ENCODE data around the gene SRRD. TPM values are rescaled to one million over a fixed set of nuclear protein-coding genes. Genes with fewer than 3 reads are reported as not detected.

The SRRD gene
- total RNA-seq, 4 donors from 2014 or later, result 11.2 to 16.3 (median 14.1) TPM

DNA sequence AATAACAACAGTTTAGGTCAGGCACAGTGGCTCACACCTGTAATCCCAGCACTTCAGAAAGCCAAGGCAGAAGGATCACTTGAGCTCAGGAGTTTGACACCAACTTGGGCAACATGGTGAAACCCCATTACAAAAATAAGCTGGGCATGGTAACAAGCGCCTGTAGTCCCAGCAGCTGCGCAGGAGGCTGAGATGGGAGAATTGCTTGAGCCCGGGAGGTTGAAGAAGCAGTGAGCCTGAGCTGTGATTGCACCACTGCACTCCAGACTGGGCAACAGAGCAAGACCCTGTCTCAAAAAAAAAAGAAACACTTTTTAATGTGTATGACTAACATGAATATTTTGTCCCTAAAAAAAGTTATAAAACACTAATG is 53.1 kb downstream of the SRRD start:
- H3K4me1 ChIP-seq, result peaks cover 15% of the 10 kb centered on the region
- H3K27me3 ChIP-seq, result no peaks in the 10 kb centered on the region
- H3K27ac ChIP-seq, result no peak overlapping the region
- 100% methylated on average over 3 of the region's 3 CpGs for whole genome bisulfite sequencing
- no peak for DNase-seq (ENCODE audit: low spot score in 2 of 2)
- peaks cover 49% of the 10 kb centered on the region for H3K36me3 ChIP-seq
- H3K9me3 ChIP-seq, result no peaks in the 10 kb centered on the region
- TF ChIP-seq, protein P1, sequence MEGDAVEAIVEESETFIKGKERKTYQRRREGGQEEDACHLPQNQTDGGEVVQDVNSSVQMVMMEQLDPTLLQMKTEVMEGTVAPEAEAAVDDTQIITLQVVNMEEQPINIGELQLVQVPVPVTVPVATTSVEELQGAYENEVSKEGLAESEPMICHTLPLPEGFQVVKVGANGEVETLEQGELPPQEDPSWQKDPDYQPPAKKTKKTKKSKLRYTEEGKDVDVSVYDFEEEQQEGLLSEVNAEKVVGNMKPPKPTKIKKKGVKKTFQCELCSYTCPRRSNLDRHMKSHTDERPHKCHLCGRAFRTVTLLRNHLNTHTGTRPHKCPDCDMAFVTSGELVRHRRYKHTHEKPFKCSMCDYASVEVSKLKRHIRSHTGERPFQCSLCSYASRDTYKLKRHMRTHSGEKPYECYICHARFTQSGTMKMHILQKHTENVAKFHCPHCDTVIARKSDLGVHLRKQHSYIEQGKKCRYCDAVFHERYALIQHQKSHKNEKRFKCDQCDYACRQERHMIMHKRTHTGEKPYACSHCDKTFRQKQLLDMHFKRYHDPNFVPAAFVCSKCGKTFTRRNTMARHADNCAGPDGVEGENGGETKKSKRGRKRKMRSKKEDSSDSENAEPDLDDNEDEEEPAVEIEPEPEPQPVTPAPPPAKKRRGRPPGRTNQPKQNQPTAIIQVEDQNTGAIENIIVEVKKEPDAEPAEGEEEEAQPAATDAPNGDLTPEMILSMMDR (IDR thresholded peaks at IDR 0.05), result no peak
- TF ChIP-seq EP300 (IDR thresholded peaks at IDR 0.05) (no peak), POLR2A (IDR thresholded peaks at IDR 0.05) (no peak), POLR2AphosphoS5 (IDR thresholded peaks at IDR 0.05) (no peak)
- H3K4me3 ChIP-seq, result no peak overlapping the region

DNA sequence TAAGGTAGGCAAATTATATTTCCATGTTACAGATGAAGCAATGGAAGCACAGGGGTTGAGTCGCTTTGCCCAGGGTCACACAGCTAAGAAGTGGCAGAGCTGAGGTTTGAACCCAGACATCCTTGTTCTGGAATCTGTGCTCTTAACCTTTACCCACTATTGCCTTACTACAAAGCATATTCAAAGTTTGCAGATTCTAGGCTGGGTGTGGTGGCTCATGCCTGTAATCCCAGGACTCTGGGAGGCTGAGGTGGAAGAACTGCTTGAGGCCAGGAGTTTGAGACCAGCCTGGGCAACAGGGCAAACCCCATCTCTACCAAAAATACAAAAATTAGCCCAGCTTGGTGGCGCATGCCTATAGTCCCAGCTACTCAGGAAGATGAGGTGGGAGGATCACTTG is 56.4 kb downstream of the SRRD start:
- no peak overlapping the region for H3K27ac ChIP-seq
- H3K9me3 ChIP-seq, result no peaks in the 10 kb centered on the region
- no peak for DNase-seq (ENCODE audit: low spot score in 2 of 2)
- TF ChIP-seq POLR2A (IDR thresholded peaks at IDR 0.05) (no peak), EP300 (IDR thresholded peaks at IDR 0.05) (no peak)
- TF ChIP-seq, protein P1 (IDR thresholded peaks at IDR 0.05), result no peak
- WGBS, result 94% methylated on average over 2 of the region's 2 CpGs
- H3K4me1 ChIP-seq, result peaks cover 6% of the 10 kb centered on the region
- peaks cover 54% of the 10 kb centered on the region for H3K36me3 ChIP-seq
- no peaks in the 10 kb centered on the region for H3K27me3 ChIP-seq
- H3K4me3 ChIP-seq, result no peak overlapping the region

DNA sequence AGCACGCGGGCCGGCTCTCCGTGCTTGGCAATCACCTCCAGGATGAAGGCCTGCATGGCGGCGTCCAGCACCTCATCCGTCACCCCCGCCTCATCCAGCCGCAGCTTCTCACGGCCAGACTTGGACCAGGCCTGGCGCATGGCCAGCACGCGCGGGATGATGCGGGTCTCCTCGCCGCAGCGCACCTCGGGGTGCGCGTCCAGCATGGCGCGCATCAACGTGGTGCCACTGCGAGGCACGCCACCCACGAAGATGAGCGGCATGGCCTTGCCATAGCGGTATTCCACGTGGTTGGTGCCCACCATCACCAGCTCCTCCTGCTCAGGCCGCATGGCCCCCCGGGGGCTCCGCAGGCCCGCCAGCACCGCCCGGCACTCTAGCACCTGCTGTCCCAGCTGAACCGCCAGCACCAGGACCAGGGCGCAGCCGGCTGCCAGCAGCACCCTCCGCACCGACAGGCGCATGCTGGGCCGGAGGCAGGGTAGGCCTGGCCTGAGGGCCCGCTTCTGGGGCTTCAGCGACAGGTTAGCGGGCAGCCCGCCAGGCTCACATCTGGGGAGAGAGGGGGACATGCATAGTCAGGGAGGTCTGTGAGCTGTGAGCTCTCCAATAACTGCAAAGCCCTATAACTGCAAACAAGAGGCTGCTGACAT is 57.6 kb downstream of the SRRD start:
- WGBS, result 70% methylated on average over 2 of the region's 47 CpGs

DNA sequence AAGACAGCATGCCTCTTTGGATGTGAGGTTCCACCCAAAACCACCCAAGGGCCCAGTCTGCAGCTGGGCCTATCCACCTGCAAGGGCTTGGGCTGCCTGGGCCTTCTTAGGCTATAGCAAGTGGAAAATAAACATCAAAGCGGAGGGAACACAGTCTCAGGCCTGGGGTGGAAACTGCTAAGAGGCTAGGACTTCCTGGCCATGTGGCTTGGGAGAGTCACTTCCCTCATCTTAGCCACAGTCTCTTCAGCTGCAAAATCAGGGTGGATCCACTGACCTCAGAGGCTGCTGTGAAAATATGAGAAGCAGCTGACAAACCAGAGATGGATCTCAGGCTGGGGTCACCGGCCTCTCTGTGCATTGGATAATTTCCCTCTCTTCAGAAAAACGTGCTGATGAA is 59.2 kb downstream of the SRRD start:
- H3K4me1 ChIP-seq, result peaks cover 16% of the 10 kb centered on the region
- H3K9me3 ChIP-seq, result no peaks in the 10 kb centered on the region
- TF ChIP-seq EP300 (IDR thresholded peaks at IDR 0.05) (no peak), POLR2A (IDR thresholded peaks at IDR 0.05) (no peak), POLR2AphosphoS5 (IDR thresholded peaks at IDR 0.05) (no peak)
- TF ChIP-seq, protein P1 (IDR thresholded peaks at IDR 0.05), result no peak
- H3K27me3 ChIP-seq, result no peaks in the 10 kb centered on the region
- no peak overlapping the region for H3K27ac ChIP-seq
- H3K4me3 ChIP-seq, result no peak overlapping the region
- 47% methylated on average over 2 of the region's 3 CpGs for WGBS
- H3K36me3 ChIP-seq, result peaks cover 47% of the 10 kb centered on the region
- DNase-seq (ENCODE audit: low spot score in 2 of 2), result no peak

More for the DNA sequence above, 57.6 kb downstream of the SRRD start:
- Histone ChIP-seq H3K27ac (no peak overlapping the region), H3K36me3 (peaks cover 49% of the 10 kb centered on the region), H3K9me3 (no peaks in the 10 kb centered on the region), H3K27me3 (no peaks in the 10 kb centered on the region), H3K4me1 (peaks cover 6% of the 10 kb centered on the region), H3K4me3 (no peak overlapping the region)
- DNase-seq (ENCODE audit: low spot score in 2 of 2), result no peak
- TF ChIP-seq POLR2AphosphoS5 (IDR thresholded peaks at IDR 0.05) (no peak), POLR2A (IDR thresholded peaks at IDR 0.05) (no peak), EP300 (IDR thresholded peaks at IDR 0.05) (no peak)

Other genes with a start within 250 kb of the SRRD start
- 10 to 100 TPM in 2 of 4 donors, 1 to 10 TPM in 2; 2.7 to 28.0 (median 11.8) TPM for gene ASPHD2, start 54.6 kb upstream of the SRRD start, total RNA-seq
- gene HPS4, start 94 bp upstream of the SRRD start, total RNA-seq, result 100 to 1,000 TPM in 1 of 4 donors, 10 to 100 TPM in 3; 46.5 to 152 (median 62.9) TPM
- 10 to 100 TPM; 35.3 to 46.3 (median 37.5) TPM for gene TFIP11, start 28.6 kb downstream of the SRRD start, total RNA-seq
- 10 to 100 TPM; 44.5 to 59.4 (median 51.9) TPM for gene TPST2, start 106.3 kb downstream of the SRRD start, total RNA-seq
- not detected for gene CRYBB1, start 134.2 kb downstream of the SRRD start, total RNA-seq
- not detected for gene CRYBA4, start 138.1 kb downstream of the SRRD start, total RNA-seq
- 1 to 10 TPM in 2 of 4 donors, under 1 TPM in 2; 0.72 to 7.6 (median 1.1) TPM for gene MIAT, start 173.7 kb downstream of the SRRD start, total RNA-seq

Data from suprapubic skin (tissue), 4 donors.